HG03064 (cell line): Measurements from ENCODE around the gene PTBP3.
"Not testable (repeated sequence)": the region's sequence is repeated elsewhere in the genome, so short reads cannot be mapped to it uniquely, and the experiment has no call there.

Experiments
- ATAC-seq: cut with Tn5 transposase; IDR thresholded peaks from one replicate; pipeline ENCODE4 v1.9.1; 2021; ENCODE audit warnings: low read depth; ENCODE audit not compliant: unreplicated experiment

The PTBP3 gene, protein sequence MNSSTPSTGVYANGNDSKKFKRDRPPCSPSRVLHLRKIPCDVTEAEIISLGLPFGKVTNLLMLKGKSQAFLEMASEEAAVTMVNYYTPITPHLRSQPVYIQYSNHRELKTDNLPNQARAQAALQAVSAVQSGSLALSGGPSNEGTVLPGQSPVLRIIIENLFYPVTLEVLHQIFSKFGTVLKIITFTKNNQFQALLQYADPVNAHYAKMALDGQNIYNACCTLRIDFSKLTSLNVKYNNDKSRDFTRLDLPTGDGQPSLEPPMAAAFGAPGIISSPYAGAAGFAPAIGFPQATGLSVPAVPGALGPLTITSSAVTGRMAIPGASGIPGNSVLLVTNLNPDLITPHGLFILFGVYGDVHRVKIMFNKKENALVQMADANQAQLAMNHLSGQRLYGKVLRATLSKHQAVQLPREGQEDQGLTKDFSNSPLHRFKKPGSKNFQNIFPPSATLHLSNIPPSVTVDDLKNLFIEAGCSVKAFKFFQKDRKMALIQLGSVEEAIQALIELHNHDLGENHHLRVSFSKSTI

GRCh38 chr9:112332977-112333638 is at the start of gene PTBP3:
Gene PTBP3 (minus strand): TSS chr9:112333619. CDS start chr9:112297865, 35,754 bp downstream.
- peak; percentile 52 for ATAC-seq

- ATAC-seq: no peak
Measured at GRCh38 chr9:112382501-112383364, 49.3 kb upstream of the PTBP3 start.

DNA sequence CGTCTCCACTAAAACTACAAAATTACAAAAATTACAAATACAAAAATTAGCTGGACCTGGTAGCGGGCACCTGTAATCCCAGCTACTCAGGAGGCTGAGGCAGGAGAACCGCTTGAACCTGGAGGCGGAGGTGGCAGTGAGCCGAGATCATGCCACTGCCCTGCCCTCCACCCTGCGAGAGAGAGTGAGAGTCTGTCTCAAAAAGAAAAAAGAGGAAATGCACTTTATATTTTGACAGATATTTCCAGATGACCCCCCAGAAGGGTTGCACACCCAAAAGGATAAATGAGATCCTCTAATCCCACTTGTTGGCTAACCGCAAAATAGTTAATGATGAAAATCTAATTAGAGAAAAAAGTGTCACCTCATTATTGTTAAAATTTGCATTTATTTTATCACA is 48.6 kb upstream of the PTBP3 start:
- no peak for ATAC-seq

DNA sequence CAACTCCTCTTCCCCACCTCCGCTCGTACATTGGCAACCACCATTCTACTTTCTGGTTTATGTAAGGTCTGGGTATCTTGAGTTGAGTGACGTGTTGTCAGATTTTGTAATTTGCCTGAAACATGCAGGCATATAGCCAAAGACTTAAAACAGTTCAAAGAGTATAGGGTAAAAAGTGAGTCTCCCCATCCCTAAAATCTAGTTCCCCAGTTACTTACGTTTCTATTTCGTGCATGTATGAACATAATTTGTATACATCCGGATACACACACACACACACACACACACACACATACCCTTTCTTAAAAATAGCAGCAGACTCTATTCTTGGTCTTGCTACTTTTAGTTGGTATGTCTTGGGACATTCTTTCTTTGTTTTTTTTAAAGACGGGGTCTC is 47.4 kb upstream of the PTBP3 start:
- no peak for ATAC-seq

- ATAC-seq: peak; percentile 15
Measured at GRCh38 chr9:112380102-112380824, 46.8 kb upstream of the PTBP3 start, which contains the start of gene HSDL2. Gene HSDL2 (plus strand): TSS chr9:112380108. CDS start chr9:112380164, 56 bp downstream.

DNA sequence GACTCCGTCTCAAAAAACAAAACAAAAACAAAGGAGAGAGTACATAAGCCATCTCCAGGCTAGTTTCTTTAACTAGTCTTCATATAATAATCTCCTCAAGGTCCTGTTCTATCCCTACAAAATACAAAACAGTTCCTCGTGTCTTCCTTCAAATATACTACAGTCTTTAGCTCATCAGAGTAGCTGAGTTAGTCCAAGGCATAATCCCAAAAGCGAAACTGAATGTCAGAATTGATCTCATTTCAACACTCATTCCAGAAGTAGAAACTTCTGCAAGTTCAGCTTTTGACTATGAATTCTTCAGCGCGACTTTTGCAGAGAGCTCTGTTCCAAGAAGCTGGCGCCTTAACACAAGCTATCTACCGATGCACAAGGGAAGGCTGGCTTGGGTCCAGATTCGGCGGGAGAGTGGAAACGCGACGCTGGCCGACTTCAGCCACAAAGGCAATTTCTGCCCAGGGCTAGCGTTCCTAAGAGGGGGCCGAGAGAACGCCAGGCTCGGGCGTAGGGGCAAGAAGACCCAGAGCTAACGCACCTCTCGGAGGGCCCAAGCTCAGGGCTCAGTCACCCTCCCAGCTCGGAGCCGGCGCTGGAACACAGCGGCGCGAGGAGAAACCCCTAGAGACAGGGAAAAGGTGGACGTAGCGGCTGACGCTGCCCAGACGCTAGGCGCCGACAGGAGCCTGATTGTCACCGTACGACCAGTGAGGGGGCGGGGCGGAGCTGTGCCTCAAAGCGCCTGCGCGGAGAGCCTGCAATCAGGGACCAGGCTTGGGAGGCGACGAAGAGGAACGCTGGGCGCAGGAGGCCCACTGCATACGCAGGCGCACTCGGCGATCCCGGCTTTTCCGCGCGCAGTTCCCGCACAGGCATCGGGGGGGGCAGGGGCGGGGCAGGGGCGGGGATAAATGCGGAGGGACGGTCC is 46.0 kb upstream of the PTBP3 start:
- peak; percentile 76 for ATAC-seq

DNA sequence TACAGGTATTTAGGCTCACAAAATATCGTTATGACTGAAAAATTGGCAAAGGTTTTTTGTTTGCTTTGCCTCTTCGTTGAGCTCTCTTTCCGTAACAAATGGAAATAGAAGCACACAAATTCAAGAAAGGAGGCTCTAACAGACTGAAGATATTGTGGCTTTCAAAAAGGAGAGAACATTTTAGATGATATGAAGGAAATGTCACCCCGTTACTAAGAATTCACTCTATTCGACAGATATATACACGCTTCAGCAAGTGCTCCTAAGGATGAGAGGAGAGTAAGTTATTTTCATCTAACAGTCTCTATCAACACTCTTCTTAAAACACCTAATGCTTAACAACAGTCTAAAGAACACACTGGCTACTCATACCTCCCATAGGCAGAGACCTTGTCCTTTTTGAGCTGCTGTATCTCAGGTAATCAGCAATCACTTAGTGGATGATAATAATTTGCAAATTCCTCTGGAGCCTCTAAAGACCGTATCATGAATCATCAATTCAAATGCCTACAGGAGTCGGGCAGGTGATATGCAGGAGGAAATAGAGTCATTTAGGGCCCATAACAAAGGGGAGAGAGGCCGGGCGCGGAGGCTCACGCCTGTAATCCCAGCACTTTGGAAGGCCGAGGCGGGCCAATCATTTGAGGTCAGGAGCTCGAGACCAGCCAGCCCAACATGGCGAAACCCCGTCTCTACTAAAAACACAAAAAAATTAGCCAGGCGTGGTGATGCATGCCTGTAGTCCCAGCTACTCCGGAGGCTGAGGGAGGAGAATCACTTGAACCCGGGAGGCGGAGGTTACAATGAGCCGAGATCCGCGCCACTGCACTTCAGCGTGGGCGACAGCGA is 45.1 kb upstream of the PTBP3 start:
- ATAC-seq: peak; percentile 5

- no peak for ATAC-seq
Measured at GRCh38 chr9:112377684-112378327, 44.4 kb upstream of the PTBP3 start.

DNA sequence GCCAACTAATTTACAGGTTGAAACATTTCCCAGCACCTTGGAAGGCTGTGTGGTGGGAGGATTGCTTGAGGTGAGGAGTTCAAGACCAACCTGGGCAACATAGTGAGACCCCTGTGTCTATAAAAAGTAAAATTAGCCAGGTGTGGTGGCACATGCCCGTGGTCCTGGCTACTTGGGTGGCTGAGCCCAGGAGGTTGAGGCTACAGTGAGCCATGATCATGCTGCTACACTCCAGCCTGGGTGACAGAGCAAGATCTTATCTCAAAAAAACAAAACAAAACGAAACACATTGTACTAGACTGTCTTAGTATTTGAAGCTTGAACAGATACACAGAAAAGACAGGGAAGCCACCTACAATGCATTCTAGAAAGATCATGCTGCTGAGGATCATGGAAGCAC is 43.7 kb upstream of the PTBP3 start:
- ATAC-seq: no peak

- no peak for ATAC-seq
Measured at GRCh38 chr9:112375361-112375760, 41.9 kb upstream of the PTBP3 start.

DNA sequence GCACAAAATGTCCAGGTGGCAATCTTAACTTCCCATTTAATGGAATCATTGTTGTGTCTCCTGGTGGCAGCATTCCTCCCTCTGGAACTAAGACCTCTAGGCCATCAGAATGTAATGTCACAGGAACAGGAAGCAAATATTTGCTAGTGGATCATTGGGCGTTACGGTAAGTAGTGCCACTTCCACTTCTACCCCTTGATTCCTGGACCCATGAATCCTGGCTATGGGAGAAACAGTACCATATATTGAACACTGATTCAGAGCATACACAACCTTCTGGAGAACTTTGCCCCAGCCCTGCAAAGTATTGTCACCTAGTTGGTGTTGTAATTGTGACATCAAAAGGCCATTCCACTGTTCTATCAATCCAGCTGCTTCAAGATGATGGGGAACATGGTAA is 40.8 kb upstream of the PTBP3 start:
- ATAC-seq: not testable (repeated sequence)

DNA sequence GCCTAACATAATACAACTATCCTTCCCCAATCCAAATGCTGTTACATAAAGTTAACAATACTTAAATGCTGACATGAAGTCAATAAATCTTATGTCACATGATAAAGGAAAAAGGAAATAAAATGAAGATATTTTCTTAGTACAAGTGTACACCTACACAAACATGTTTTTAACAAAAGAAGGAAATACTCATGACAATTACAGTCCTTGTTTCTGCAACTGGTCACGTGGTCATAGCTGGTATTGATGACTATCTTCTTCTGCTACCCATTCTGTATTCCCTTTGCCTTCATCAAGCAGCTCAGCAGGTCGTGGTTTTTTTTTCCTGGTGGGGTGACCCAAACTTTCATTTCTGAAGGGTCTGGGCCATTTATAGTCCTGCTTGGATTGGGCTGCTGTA is 40.2 kb upstream of the PTBP3 start:
- ATAC-seq: not testable (repeated sequence)

- no peak for ATAC-seq
Measured at GRCh38 chr9:112371060-112371459, 37.6 kb upstream of the PTBP3 start.

DNA sequence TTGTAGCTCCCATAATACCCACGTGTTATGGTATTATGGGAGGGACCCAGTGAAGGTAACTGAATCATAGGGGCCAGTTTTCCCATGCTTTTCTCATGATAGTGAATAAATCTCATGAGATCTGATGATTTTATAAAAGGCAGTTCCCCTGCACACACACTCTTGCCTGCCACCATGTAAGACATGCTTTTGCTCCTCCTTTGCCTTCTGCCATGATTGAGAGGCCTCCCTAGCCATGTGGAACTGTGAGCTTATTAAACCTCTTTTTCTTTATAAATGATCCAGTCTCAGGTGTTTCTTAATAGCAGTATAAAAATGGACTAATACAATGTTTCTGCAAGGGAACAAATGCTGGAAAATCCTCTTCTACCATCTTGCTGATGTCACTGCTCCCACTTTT is 36.4 kb upstream of the PTBP3 start:
- no peak for ATAC-seq

DNA sequence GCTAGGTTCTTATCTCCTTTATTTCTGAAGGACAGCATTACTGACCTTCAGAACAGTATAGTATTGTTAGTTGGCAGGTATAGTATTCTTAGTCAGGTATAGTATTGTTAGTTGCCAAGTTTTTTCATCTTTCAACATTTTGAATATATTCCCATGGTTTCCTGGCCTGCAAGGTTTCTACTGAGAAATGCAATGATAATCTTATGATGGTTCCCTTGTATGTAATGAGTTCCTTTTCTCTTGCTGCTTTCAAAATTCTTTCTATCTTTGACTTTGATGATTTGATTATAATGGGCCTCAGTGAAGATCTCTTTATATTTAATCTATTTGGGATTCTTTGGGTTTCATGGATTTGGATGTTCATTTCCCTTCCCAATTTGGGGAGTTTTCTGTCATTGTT is 34.0 kb upstream of the PTBP3 start:
- no peak for ATAC-seq

- ATAC-seq: no peak
Measured at GRCh38 chr9:112366591-112366990, 33.2 kb upstream of the PTBP3 start.

DNA sequence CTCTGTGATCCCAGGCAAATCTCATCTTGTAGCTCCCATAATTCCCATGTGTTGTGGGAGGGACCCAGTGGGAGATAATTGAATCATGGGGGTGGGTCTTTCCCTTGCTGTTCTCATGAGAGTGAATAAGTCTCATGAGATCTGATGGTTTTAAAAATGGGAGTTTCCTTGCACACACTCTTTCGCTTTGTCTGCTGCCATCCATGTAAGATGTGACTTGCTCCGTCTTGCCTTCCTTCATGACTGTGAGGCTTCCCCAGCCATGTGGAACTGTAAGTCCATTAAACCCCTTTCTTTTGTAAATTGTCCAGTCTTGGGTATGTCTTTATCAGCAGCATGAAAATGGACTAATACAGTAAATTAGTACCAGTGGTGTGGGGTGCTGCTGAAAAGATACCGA is 31.8 kb upstream of the PTBP3 start:
- ATAC-seq: not testable (repeated sequence)

DNA sequence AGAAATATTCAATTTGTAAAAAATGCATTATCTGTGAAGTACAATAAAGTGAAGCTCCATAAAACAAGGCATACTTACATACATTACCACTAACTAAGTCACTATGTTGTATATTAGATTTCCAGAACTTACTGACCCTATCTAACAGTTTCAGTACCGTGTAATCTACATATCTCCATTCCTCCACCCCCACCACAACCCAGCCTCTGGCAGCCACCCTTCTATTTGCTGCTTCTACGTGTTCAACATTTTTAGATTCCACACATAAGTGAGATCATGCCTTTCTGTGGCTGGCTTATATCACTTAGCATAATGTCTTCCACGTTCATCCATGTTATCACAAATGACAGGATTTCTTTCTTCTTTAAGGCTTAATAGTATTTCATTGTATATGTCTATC is 31.3 kb upstream of the PTBP3 start:
- ATAC-seq: no peak
